Measurements from ENCODE around the gene FALEC.

The FALEC gene

GRCh38 chr1:150515328-150516049 lies at the start of gene FALEC:
Gene FALEC, plus strand, starts transcription at chr1:150515752.
- DNase-seq: peak; percentile 90

GRCh38 chr1:150466964-150467363 lies 48.6 kb upstream of the FALEC start:
- DNase-seq: no peak

DNA sequence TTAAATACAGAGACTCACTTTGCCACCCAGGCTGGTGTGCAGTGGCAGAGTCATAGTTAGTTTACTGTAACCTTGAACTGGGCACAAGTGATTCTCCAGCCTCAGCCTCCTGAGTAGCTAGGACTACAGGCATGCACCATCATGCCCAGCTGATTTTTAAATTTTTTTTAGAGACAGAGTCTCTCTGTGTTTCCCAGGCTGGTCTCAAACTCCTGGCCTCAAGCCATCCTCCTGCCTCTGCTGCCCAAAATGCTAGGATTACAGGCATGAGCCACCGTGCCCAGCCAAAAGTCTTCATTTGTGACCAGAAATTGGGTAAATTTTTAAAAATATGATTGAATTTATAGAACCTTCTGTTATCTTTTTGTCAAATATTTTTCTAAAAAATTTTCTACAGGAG lies 46.3 kb upstream of the FALEC start:
- no peak for DNase-seq

DNA sequence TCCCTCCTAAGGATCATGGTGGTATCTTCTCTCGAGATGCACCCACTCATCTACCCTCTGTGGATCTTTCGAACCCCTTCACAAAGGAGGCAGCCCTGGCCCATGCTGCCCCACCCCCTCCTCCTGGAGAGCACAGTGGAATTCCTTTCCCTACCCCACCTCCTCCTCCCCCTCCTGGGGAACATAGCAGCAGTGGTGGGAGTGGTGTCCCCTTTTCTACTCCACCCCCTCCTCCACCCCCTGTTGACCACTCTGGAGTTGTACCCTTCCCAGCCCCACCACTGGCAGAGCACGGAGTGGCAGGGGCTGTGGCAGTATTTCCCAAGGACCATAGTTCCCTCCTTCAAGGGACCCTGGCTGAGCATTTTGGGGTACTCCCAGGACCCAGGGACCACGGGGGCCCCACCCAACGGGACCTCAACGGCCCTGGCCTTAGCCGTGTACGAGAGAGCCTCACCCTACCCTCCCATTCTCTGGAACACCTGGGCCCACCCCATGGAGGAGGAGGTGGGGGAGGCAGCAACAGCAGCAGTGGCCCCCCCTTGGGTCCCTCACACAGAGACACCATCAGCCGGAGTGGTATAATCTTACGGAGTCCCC lies 42.9 kb upstream of the FALEC start:
- DNase-seq: no peak

DNA sequence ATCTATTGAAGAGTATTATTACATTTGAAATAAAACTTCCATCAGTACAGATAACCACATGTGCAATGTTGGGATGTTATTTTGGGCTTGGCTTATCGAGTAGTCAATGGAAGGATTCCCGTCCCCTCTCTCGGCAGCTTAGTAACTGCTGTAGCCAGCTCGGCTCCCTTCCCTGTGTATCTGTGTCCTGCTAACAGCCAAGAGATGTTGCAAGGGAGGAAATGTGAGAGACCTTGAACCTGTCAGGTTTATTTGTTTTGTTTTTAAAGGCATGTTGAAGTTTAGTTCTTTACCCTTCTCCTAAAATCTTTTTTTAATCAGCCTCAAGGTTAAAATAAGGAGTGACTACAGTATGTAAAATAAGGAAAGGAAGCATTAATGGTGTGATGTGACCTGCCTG lies 41.9 kb upstream of the FALEC start:
- no peak for DNase-seq

DNA sequence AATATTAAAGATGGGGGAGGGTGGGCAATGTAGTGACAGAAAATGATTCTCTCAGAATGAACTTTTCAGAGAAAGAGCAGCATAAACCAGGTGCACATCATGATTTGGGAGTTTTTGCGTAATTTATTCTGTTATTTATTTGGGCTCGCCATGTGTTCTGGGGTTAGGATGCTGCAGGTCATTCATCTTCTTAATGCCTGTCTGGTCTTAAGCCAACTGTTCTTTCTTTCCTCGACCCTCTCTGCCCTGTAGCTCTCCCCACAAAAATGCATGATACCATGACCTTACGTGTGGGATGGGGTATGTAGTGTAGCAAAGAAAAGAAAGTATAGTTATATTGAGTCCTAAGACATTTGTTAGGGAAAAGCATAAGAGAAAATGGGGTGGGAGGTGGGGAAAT lies 40.7 kb upstream of the FALEC start:
- DNase-seq: no peak

GRCh38 chr1:150476754-150477153 lies 38.8 kb upstream of the FALEC start:
- no peak for DNase-seq

GRCh38 chr1:150477320-150477719 lies 38.2 kb upstream of the FALEC start:
- DNase-seq: no peak

GRCh38 chr1:150477733-150478132 lies 37.8 kb upstream of the FALEC start:
- no peak for DNase-seq

GRCh38 chr1:150479370-150479769 lies 36.2 kb upstream of the FALEC start:
- no peak for DNase-seq

DNA sequence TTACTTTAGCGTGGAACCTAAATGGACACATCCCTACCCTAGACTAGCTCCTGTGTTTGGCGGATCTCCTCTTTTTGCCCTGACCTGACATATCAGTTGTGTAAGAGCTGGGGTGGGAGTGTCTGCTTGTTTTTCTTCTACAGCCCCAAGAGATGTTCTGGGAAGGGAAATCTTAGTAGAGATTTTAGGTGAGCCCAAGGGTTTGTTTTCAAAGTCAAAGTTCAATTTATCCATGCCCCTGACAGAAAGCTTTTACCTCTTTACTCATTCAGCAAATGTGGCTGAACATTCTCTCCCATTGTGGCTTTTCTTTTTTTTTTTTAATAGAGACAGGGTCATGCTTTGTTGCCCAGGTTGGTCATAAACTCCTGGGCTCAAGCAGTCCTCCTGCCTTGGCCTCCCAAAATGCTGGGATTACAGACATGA lies 35.6 kb upstream of the FALEC start:
- no peak for DNase-seq

GRCh38 chr1:150484431-150484830 lies 31.1 kb upstream of the FALEC start:
- no peak for DNase-seq

DNA sequence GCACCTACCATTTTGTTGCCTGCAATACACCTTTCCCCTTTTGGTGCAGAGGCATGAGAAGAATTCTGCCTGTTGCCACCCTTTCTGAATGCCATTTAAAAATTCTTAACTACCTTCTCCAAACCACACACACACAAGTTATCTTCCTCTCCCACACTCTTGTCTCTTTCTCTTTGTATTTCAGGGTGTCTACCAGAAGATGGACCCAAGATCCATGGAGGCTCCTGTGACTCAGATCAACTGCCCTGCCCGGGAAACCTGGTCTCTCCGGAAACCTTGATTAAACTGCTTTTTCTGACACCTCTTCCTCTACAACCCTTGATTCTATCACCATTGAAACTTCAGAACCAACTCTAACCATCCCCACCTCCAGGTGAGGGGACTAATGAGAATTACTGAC lies 30.7 kb upstream of the FALEC start:
- no peak for DNase-seq

DNA sequence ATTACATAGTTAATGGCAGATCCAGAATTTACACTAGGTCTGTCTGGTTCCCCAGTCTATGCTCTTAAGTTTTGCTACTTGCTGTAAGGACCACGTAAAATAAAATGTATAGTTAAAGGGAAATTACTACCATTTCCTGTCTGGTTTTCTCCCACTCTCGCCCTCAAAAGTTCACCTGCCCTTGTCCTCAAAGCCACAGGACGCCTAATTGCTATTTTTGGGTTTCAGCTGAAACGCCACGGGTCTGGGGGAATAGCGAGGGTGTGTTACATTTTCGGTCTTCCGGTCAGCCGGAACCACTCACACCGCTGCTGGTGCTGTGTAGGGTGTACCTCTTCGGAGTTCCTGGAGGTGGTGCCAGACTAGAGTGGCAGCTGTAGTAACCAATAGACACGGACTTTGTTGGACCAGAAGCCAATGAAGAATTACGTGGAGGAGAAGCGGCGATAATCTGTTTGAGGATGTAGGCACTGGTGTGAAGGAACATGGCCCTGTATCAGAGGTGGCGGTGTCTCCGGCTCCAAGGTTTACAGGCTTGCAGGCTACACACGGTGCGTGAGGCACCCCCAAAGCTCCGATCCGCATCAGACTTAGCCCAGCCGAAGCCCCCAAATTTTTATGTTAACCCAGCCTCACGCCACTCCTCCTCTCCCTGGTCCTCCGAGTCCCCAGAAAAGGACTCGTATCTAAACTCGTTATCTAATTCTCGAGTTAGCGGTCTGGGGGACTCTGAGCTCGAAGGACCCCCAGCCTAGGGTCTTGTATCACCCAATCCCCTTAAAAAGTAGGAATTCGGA lies 28.4 kb upstream of the FALEC start, which contains the start of gene TARS2:
TSS of gene TARS2 (plus strand) at position 454 of the 797 bp plus-strand sequence. CDS start at position 486, 32 bp downstream.
- peak; percentile 93 for DNase-seq

GRCh38 chr1:150487763-150488115 lies 27.8 kb upstream of the FALEC start:
- no peak for DNase-seq

- DNase-seq: no peak
These were observed 22.4 kb upstream of the FALEC start for GRCh38 chr1:150493175-150493574.

DNA sequence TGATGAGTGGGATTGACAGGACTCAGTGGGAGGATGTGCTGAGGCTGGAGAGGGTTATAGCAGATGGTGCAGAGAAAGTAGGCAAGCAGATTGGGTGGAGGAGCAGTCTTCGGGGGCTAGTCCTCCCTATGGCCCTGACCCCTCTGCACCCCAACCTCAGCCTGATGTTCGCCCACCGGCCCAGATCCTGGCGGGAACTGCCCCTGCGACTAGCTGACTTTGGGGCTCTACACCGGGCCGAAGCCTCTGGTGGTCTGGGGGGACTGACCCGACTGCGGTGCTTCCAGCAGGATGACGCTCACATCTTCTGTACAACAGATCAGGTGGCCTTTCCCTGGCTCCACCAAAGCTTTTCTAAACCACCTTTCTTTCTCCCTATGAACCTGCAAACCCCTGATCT lies 17.2 kb upstream of the FALEC start:
- no peak for DNase-seq

GRCh38 chr1:150505431-150505830 lies 10.1 kb upstream of the FALEC start:
- no peak for DNase-seq

- no peak for DNase-seq
These were observed 7.4 kb upstream of the FALEC start, which contains the start of gene ECM1 for GRCh38 chr1:150507912-150508864. Gene ECM1, plus strand, starts transcription at chr1:150508109. Its CDS starts 101 bp downstream, at chr1:150508210.

GRCh38 chr1:150508982-150509381 lies 6.6 kb upstream of the FALEC start:
- DNase-seq: no peak

DNA sequence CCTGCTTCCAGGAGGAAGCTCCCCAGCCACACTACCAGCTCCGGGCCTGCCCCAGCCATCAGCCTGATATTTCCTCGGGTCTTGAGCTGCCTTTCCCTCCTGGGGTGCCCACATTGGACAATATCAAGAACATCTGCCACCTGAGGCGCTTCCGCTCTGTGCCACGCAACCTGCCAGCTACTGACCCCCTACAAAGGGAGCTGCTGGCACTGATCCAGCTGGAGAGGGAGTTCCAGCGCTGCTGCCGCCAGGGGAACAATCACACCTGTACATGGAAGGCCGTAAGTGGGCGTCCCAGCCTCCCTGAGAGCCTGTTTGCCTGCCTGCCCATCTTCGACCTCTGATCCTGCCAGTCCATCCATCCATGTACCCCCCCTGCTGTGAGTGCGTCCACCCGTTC lies 4.0 kb upstream of the FALEC start:
- DNase-seq: no peak

- DNase-seq: no peak
These were observed 3.4 kb upstream of the FALEC start for GRCh38 chr1:150511985-150512660.
